NCI-H146 treated with DMSO at 0.1 percent for 48 hours (cell line): ENCODE data around the gene RMND5B.

Experiments used
- DNase-seq: peaks from one replicate; lab custom pipeline; 2025; ENCODE audit not compliant: unreplicated experiment; lab: John Stamatoyannopoulos, UW

Gene RMND5B

GRCh38 chr5:178113141-178113787 lies 17.6 kb upstream of the RMND5B start, which contains the start of gene N4BP3:
Gene N4BP3 (plus strand): TSS chr5:178113532. CDS start chr5:178119584, 6,052 bp downstream.
- DNase-seq, result no peak

- no peak for DNase-seq
These were observed 16.9 kb upstream of the RMND5B start for GRCh38 chr5:178113841-178114324.

- no peak for DNase-seq
These were observed 16.3 kb upstream of the RMND5B start for GRCh38 chr5:178114325-178115135.

- no peak for DNase-seq
These were observed 15.5 kb upstream of the RMND5B start for GRCh38 chr5:178115136-178115813.

DNA sequence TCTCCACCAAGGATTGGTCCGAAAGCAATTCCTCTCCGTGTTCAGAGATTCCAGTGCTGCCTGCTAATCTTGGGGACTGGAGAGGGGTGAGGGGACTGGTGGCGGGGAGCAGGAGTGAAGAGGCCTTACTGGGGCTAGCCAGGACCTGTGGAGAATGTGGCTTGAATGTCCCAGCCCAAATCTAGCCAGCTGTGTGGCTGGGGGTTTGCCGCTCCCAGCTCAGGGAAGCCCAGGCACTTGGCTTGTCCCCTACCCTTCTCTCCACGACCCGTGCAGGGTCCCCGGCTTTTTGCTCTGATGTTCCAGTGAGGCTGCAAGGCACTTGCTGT lies 15.0 kb upstream of the RMND5B start:
- DNase-seq, result no peak

- no peak for DNase-seq
These were observed 14.5 kb upstream of the RMND5B start for GRCh38 chr5:178116143-178116885.

DNA sequence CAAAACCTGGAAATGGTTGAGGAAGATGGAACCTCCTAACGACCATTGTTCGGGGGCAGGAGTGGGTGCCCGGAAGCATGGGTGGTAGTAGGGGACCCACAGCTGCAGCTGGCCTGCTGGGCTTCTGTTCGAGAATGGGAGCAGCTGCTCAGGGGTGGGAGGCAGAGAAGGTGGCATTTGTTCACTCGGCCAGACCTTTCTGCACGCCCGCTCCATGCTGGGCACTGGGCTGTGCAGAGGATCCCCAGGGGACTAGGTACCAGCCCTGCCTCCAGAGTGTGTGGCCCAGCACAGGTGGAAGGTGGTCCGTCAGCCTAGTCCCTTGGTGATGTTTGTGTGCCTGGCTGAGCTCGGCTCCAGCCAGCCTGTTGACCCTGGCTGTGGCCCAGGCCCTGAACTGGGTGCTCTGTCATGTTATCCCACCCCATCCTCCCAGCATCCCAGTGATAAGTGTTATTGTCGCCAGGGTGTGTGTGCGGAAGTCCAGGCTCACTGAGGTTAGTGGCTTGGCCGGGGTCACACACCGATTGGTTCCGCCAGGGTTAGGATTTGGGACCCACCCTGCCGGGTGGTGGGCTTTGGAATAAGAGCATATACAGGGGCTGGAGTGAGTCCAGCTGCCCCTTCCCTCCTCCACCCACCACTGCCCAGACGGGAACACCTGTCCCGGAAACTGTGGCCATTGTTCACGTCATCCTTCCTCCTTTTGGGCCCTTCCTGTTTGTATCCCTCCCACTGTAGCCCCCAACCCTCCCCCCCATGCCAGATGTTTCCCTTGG lies 12.7 kb upstream of the RMND5B start:
- DNase-seq, result no peak

- no peak for DNase-seq
These were observed 10.8 kb upstream of the RMND5B start for GRCh38 chr5:178119915-178120606.

DNA sequence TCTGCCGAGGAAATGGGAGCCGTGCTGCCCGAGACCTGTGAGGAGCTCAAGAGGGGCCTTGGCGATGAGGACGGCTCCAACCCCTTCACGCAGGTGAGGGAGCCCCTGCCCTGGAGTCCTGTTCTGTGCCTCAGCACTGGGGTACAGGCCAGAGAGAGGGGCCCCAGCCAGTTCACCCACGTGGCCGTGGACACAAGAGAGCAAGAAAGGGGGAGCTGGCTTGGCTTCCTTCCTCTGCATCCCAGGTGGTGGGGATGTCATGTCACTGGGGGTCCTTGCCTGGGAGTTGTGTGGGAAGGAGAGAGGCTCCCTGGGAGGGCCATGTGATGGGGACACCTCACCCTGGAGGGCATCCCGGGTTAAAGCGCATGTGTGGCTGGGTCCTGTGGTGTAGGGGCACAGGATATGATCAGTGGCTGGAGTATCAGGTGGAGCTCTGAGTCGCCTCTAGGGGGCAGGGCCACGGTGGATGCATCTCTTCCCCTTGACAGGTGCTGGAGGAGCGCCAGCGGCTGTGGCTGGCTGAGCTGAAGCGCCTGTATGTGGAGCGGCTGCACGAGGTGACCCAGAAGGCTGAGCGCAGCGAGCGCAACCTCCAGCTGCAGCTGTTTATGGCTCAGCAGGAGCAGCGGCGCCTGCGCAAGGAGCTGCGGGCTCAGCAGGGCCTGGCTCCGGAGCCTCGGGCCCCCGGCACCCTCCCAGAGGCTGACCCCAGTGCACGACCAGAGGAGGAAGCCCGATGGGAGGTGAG lies 10.0 kb upstream of the RMND5B start:
- DNase-seq, result peak; percentile 63

DNA sequence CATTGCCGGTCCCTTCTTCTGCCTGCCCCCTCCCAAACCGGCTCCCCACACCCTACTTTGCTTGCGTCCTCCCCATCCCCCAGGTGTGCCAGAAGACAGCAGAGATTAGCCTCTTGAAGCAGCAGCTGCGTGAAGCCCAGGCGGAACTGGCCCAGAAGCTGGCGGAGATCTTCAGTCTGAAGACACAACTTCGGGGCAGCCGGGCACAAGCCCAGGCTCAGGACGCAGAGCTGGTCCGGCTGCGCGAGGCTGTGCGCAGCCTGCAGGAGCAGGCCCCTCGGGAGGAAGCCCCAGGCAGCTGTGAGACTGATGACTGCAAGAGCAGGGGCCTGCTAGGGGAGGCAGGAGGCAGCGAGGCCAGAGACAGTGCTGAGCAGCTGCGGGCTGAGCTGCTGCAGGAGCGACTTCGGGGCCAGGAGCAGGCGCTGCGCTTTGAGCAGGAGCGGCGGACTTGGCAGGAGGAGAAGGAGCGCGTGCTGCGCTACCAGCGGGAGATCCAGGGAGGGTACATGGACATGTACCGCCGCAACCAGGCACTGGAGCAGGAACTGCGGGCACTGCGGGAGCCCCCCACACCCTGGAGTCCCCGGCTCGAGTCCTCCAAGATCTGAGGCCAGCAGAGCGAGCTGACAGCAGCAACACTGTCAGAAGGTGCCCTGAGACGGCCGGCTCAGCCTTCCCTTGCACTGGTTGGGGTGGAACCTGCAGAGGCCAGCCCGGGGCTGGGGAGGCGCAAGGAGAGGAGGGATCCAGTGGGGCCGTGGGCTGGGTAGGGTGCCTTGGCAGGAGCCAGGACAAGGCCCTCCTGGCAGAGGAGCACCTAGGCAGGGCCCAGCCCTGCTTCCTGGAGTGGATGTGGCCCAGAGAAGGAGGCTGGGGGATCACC lies 9.2 kb upstream of the RMND5B start:
- DNase-seq, result no peak

GRCh38 chr5:178122346-178122745 lies 8.5 kb upstream of the RMND5B start:
- DNase-seq, result no peak

DNA sequence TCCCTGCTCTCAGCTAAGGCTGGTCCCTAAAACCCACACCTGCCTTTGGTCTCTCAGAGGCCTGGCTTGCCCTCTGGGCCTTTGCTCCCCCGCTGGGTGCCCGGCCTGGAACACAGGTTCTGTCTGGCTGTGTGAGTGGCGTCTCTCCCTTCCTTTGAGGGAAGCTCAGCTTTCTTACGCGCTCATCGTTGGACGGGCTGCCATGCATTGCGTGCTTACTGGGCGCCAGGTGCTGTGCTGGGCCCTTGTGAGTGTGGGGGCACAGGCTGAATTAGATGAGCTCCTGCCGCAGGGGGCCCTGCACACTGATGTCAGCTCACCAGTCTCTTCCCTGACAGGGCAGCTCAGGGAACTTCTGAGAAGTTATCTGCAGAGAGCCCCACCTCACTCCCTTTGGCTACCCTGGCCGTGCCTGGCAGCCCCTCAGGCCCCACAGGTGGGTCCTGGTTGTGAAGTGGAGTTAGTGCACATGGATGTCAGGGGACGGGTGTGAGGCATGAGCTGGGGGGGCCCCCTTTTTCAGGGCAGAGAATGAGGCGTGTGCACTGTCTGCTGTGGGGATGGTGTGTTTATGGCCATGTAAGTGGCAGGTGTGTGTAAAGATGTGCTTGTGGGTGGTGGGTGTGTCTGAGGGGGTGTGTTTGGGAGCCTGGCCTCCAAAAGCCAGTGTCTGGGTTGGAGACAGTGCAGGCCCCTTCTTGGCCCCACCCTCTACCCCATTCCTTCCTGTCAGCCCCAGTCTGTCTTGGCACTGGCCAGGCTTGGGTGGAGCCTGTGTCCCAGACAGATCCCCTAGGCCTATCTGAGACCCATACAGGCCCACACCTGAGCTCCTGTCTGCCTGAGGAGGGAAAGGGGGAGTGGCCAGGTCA lies 7.5 kb upstream of the RMND5B start:
- no peak for DNase-seq

DNA sequence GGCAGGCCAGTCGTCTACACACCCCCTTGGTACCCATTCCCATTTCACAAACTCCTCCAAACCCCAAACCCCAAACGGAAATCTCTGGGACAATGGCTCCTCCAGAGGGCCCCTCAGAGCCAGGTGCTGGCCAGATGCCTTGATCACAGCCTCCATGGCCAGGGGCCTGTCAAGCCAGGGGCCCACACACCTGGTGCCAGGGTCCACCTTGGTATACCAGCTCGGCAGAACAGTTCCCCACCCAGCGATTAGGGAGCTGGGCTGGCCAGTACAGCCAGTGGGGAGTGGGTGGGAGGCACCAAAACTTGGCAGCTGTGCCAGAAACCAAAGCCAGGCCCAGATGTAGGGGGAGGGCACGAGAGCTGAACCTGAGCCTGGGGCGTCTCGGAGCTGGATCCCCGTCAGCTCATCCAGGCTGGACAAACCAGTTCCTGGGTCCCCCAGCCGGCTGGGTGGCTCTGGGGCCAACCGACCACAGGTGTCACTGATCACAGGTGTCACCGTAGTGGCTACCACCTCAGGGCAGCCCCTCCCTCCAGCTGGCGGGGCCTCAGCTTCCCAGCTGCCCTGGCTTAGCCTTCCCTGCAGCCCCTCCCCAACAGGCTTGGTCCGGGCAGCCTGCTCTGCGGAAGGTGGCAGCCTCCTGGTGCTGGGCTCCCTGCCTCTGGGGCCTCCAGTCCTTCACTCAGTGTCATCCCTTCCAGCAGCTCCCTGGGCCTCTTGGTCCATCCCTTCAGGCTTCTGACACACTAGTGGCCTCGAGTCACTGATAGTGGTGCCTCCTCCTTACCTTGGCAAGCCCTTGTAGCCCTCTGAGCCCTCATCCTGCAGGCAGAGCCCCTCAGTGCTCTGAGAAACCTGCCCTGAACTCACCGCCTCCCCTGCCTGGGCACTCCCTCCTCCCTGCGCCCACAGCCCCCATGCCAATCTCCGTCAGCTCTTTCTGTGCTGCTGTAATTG lies 6.6 kb upstream of the RMND5B start:
- DNase-seq, result no peak

DNA sequence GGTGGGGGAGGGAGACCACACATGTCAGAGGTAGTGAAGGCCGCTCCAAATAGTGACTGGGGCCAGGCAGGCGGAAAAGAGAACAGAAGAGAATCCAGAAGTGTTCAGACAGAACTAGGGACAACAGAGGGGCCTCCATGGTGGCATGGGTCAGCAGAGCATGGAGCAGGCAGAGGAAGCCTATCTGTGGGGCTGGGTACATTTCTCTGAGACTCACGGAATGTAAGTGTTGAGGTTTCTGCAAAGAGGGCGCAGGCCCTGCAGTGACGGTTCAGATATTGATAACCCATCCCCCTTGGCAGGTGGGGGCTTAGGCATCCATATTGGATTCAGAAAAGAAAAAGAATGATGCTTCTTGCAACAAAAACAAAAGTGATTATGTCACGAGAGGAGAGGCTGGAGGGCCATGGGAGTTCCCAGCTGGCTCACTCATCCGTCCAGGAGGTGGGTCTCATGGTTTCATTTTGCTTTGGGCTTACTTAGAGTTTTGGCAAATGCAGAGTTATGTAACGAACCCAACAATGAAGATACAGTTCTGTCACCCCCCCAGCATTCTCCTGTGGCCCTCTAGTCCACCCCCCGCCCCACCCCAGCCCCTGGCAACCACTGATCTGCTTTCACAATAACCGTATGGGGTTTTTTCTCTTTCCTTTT lies 5.4 kb upstream of the RMND5B start:
- DNase-seq, result no peak

DNA sequence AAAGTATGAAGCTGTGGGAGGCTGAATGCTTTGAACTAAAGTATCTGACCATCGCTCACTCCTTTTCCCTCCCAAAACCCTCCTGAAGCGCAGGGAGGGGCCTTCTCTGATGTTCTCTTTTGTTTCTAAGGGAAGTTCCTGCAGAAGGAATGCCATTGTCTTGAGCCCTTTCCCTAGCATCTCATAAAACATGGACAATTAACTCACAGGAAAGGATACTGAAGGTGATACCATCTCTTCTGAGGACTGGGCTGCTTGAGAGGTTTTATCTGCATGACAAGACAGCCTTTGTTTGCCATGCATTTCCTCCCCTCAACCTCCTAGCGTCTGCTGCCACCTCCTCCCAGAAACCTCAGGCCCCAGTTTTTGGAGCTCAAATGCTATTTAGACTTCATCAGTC lies 4.3 kb upstream of the RMND5B start:
- no peak for DNase-seq
